GM15510 (cell line): ENCODE measurements around the gene NOM1.

Experiments
- POLR2A ChIP-seq: IDR thresholded peaks from 3 replicates; pipeline ENCODE4 v1.6.1; 2011; ENCODE audit warnings: borderline replicate concordance; ENCODE audit not compliant: insufficient read length; ENCODE audit errors: extremely low read depth

NOM1 gene

GRCh38 chr7:157006829-157007469 lies 57.4 kb downstream of the NOM1 start:
- no peak for TF ChIP-seq POLR2A

- no peak for TF ChIP-seq POLR2A
Measured at GRCh38 chr7:157007470-157008066, 58.1 kb downstream of the NOM1 start.

- no peak for TF ChIP-seq POLR2A
Measured at GRCh38 chr7:157008206-157009169, 59.0 kb downstream of the NOM1 start.

GRCh38 chr7:157009170-157009777 lies 59.8 kb downstream of the NOM1 start:
- TF ChIP-seq POLR2A: no peak

GRCh38 chr7:157009778-157010587 lies 60.5 kb downstream of the NOM1 start:
- TF ChIP-seq POLR2A: no peak

GRCh38 chr7:157010588-157011332 lies 61.2 kb downstream of the NOM1 start, which contains the start of gene MNX1:
MNX1 (minus strand) TSS chr7:157010663; CDS start chr7:157010350, 313 bp downstream.
- peak; percentile 68 for TF ChIP-seq POLR2A

- TF ChIP-seq POLR2A: no peak
Measured at GRCh38 chr7:157011333-157012112, 62.0 kb downstream of the NOM1 start.

- no peak for TF ChIP-seq POLR2A
Measured at GRCh38 chr7:157012113-157012547, 62.6 kb downstream of the NOM1 start.

- TF ChIP-seq POLR2A: no peak
Measured at GRCh38 chr7:157013101-157013500, 63.6 kb downstream of the NOM1 start.

- TF ChIP-seq POLR2A: no peak
Measured at GRCh38 chr7:157013602-157014549, 64.4 kb downstream of the NOM1 start.
